CD4-positive, alpha-beta T cell treated with Interleukin-17A for 1 hour (primary cell): ENCODE data around the gene NXNL1.
"Not testable (repeated sequence)": the region's sequence is repeated elsewhere in the genome, so short reads cannot be mapped to it uniquely, and the experiment has no call there.

Experiments
- DNase-seq: peaks from one replicate; pipeline ENCODE4 v3.0.0-alpha.2; 2020

Gene NXNL1

GRCh38 chr19:17484520-17485185 is 23.9 kb upstream of the NXNL1 start:
- no peak for DNase-seq

- no peak for DNase-seq
Observed at GRCh38 chr19:17483605-17484002, 22.9 kb upstream of the NXNL1 start.

GRCh38 chr19:17482877-17483604 is 22.3 kb upstream of the NXNL1 start:
- no peak for DNase-seq

- DNase-seq = no peak
Observed at GRCh38 chr19:17481986-17482385, 21.3 kb upstream of the NXNL1 start.

- no peak for DNase-seq
Observed at GRCh38 chr19:17479325-17479791, 18.6 kb upstream of the NXNL1 start.

GRCh38 chr19:17475541-17476115 is 14.9 kb upstream of the NXNL1 start:
- no peak for DNase-seq

GRCh38 chr19:17475011-17475540 is 14.3 kb upstream of the NXNL1 start:
- not testable (repeated sequence) for DNase-seq

GRCh38 chr19:17473041-17473440 is 12.3 kb upstream of the NXNL1 start:
- DNase-seq = no peak

GRCh38 chr19:17471410-17472125 is 10.8 kb upstream of the NXNL1 start:
- no peak for DNase-seq

- DNase-seq = peak; percentile 95
Observed at GRCh38 chr19:17470068-17470841, 9.5 kb upstream of the NXNL1 start, which contains the start of gene SLC27A1. Gene SLC27A1 (plus strand): TSS chr19:17470524. CDS start chr19:17470541, 17 bp downstream.

- DNase-seq = peak; percentile 97
Observed at GRCh38 chr19:17469481-17470067, 8.8 kb upstream of the NXNL1 start.

- DNase-seq = no peak
Observed at GRCh38 chr19:17469092-17469480, 8.4 kb upstream of the NXNL1 start.

GRCh38 chr19:17468302-17469091 is 7.8 kb upstream of the NXNL1 start:
- no peak for DNase-seq

- DNase-seq = no peak
Observed at GRCh38 chr19:17467471-17468301, 7.0 kb upstream of the NXNL1 start.

- no peak for DNase-seq
Observed at GRCh38 chr19:17466487-17466850, 5.7 kb upstream of the NXNL1 start.

- no peak for DNase-seq
Observed at GRCh38 chr19:17458970-17459369, 1.8 kb downstream of the NXNL1 start.

- DNase-seq = no peak
Observed at GRCh38 chr19:17457616-17458015, 3.1 kb downstream of the NXNL1 start.

GRCh38 chr19:17456127-17456526 is 4.6 kb downstream of the NXNL1 start:
- no peak for DNase-seq

GRCh38 chr19:17455308-17456123 is 5.2 kb downstream of the NXNL1 start:
- no peak for DNase-seq
